DOHH2 (cell line): ENCODE data around the gene IRAK2.

Experiments
- H3F3A ChIP-seq: fragments of 200-600 bp; sonication (generic), shearing (Covaris generic); 2 replicates; pipeline ENCODE4 v1.6.0; 2016; ENCODE audit warnings: antibody characterized with exemption, mild to moderate bottlenecking; ENCODE audit not compliant: control insufficient read depth, insufficient read depth
- H3K27ac ChIP-seq: fragments of 200-600 bp; sonication (generic); 2 replicates; pipeline ENCODE4 v1.5.1; 2014; ENCODE audit warnings: low read depth, mild to moderate bottlenecking, low read length, moderate library complexity
- H3K27me3 ChIP-seq: fragments of 200-600 bp; sonication (generic); 2 replicates; pipeline ENCODE4 v1.6.1; 2014; ENCODE audit warnings: mild to moderate bottlenecking, low read length, mixed read lengths; ENCODE audit not compliant: control insufficient read depth
- H3K36me3 ChIP-seq: fragments of 200-600 bp; sonication (generic); 2 replicates; pipeline ENCODE4 v1.6.1; 2014; ENCODE audit warnings: mild to moderate bottlenecking, low read length, moderate library complexity, mixed read lengths; ENCODE audit not compliant: control insufficient read depth
- H3K4me1 ChIP-seq: fragments of 200-600 bp; sonication (generic); 2 replicates; pipeline ENCODE4 v1.6.1; 2014; ENCODE audit warnings: mild to moderate bottlenecking, low read length, mixed read lengths; ENCODE audit not compliant: control insufficient read depth
- H3K4me2 ChIP-seq: fragments of 200-600 bp; sonication (generic); 2 replicates; pipeline ENCODE4 v1.6.0; 2014; ENCODE audit warnings: mild to moderate bottlenecking, low read length, moderate library complexity
- H3K4me3 ChIP-seq: fragments of 200-600 bp; sonication (generic); 2 replicates; pipeline ENCODE4 v1.5.1; 2014; ENCODE audit warnings: mild to moderate bottlenecking, low read length, mixed read lengths
- H3K79me2 ChIP-seq: fragments of 200-600 bp; sonication (generic); 2 replicates; pipeline ENCODE4 v1.6.1; 2014; ENCODE audit warnings: mild to moderate bottlenecking, low read length, mixed read lengths; ENCODE audit not compliant: control insufficient read depth
- H3K9me2 ChIP-seq: fragments of 200-600 bp; sonication (generic); replicated peaks from 2 replicates; pipeline ENCODE4 v1.6.1; 2014; ENCODE audit warnings: mild to moderate bottlenecking, low read length, mixed read lengths; ENCODE audit not compliant: control insufficient read depth
- H3K9me3 ChIP-seq: fragments of 200-600 bp; sonication (generic); 2 replicates; pipeline ENCODE4 v1.6.1; 2014; ENCODE audit warnings: antibody characterized with exemption, low read length, mixed read lengths; ENCODE audit not compliant: control insufficient read depth, insufficient read depth
- H4K20me1 ChIP-seq: fragments of 200-600 bp; sonication (generic); 2 replicates; pipeline ENCODE4 v1.6.0; 2014; ENCODE audit warnings: low read depth, mild to moderate bottlenecking, antibody characterized with exemption, low read length, moderate library complexity; ENCODE audit not compliant: control insufficient read depth, insufficient read depth
- CTCF ChIP-seq: fragments of 200-600 bp; sonication (generic); IDR thresholded peaks from one replicate; pipeline ENCODE4 v1.5.1; 2014; ENCODE audit warnings: antibody characterized with exemption, mild to moderate bottlenecking, low read depth, low read length; ENCODE audit not compliant: poor library complexity, severe bottlenecking
- EZH2phosphoT487 ChIP-seq: fragments of 200-600 bp; sonication (generic); IDR thresholded peaks from 2 replicates; pipeline ENCODE4 v1.6.1; 2017; ENCODE audit warnings: borderline replicate concordance, mild to moderate bottlenecking, antibody characterized with exemption, low read length, moderate library complexity, mixed read lengths

IRAK2 gene

GRCh38 chr3:10287936-10288574 is 123.3 kb downstream of the IRAK2 start:
- Histone ChIP-seq H3K9me3 (no peaks in the 10 kb centered on the region), H3K4me2 (no peak overlapping the region), H3K79me2 (no peaks in the 10 kb centered on the region), H3K36me3 (peaks cover 63% of the 10 kb centered on the region), H4K20me1 (no peaks in the 10 kb centered on the region; the same call in 1 of the 2 replicates), H3F3A (peaks cover 6% of the 10 kb centered on the region), H3K9me2 (no peaks in the 10 kb centered on the region), H3K27me3 (no peaks in the 10 kb centered on the region), H3K27ac (no peak overlapping the region), H3K4me3 (no peak overlapping the region), H3K4me1 (peaks cover 23% of the 10 kb centered on the region)
- TF ChIP-seq EZH2phosphoT487 (no peak), CTCF (no peak)

- Histone ChIP-seq H3K4me3 (no peak overlapping the region), H3K4me1 (peaks cover 25% of the 10 kb centered on the region), H3K27me3 (no peaks in the 10 kb centered on the region), H3K9me3 (no peaks in the 10 kb centered on the region), H3K9me2 (no peaks in the 10 kb centered on the region), H3K36me3 (peaks cover 60% of the 10 kb centered on the region), H3K79me2 (no peaks in the 10 kb centered on the region), H4K20me1 (no peaks in the 10 kb centered on the region; the same call in 1 of the 2 replicates), H3F3A (peaks cover 11% of the 10 kb centered on the region), H3K27ac (no peak overlapping the region), H3K4me2 (no peak overlapping the region)
- no peak for TF ChIP-seq CTCF
- no peak for TF ChIP-seq EZH2phosphoT487
Measured at GRCh38 chr3:10288575-10288960, 123.8 kb downstream of the IRAK2 start.

- H3K79me2 ChIP-seq: no peaks in the 10 kb centered on the region
- no peak overlapping the region for H3K4me2 ChIP-seq
- no peak overlapping the region for H3K4me3 ChIP-seq
- no peaks in the 10 kb centered on the region for H3K27me3 ChIP-seq
- peaks cover 25% of the 10 kb centered on the region for H3K4me1 ChIP-seq
- no peak for TF ChIP-seq CTCF
- no peak for TF ChIP-seq EZH2phosphoT487
- H3K9me2 ChIP-seq: no peaks in the 10 kb centered on the region
- peaks cover 59% of the 10 kb centered on the region for H3K36me3 ChIP-seq
- H4K20me1 ChIP-seq: no peaks in the 10 kb centered on the region
- H3F3A ChIP-seq: peaks cover 11% of the 10 kb centered on the region
- H3K9me3 ChIP-seq: no peaks in the 10 kb centered on the region
- H3K27ac ChIP-seq: no peak overlapping the region
Measured at GRCh38 chr3:10289077-10289476, 124.4 kb downstream of the IRAK2 start.
